A549 treated with Mapracorat at 1 μM for 4 hours (cell line): Measurements from ENCODE around the gene GLYR1. TPM values are rescaled to one million over a fixed set of nuclear protein-coding genes. Genes with fewer than 3 reads are reported as not detected.

Source experiments
- total RNA-seq: library from RNA; stranded (reverse); fragments of 200-300 nt; extraction: Qiagen RNA extraction; gene quantifications from 5 replicates; pipeline ENCODE4 v1.2.3, GENCODE V29; 2022

GLYR1 gene
- total RNA-seq = 32.9 to 43.4 TPM (median 40.3 TPM) in 5 replicates

GRCh38 chr16:4846901-4847773 is at the start of gene GLYR1, which contains the start of gene UBN1:
TSS of gene GLYR1 (minus strand) at chr16:4847288. CDS start at chr16:4847265, 23 bp downstream.
TSS of gene UBN1 (plus strand) at chr16:4847481. CDS start at chr16:4852918, 5,437 bp downstream.

GRCh38 chr16:4801962-4802658 is 45.0 kb downstream of the GLYR1 start, which contains the start of gene ROGDI:
TSS of gene ROGDI (minus strand) at chr16:4802633. CDS start at chr16:4802571, 62 bp downstream.

GRCh38 chr16:4795181-4795827 is 51.8 kb downstream of the GLYR1 start, which contains the start of gene SMIM22:
TSS of gene SMIM22 (plus strand) at chr16:4795369. CDS start at chr16:4795735, 366 bp downstream.

GRCh38 chr16:4787627-4788482 is 59.2 kb downstream of the GLYR1 start, which contains the start of gene SEPTIN12:
TSS of gene SEPTIN12 (minus strand) at chr16:4788345. CDS start at chr16:4787645, 700 bp downstream.

GRCh38 chr16:4766875-4767628 is 80.0 kb downstream of the GLYR1 start, which contains the start of gene ZNF500:
TSS of gene ZNF500 (minus strand) at chr16:4767162. CDS start at chr16:4765978, 1,184 bp downstream.

Other genes starting within 250 kb of the GLYR1 start
- gene UBALD1, start 232.4 kb downstream of the GLYR1 start, total RNA-seq = 36.4 to 66.1 TPM (median 59.6 TPM) in 5 replicates
- gene MGRN1, start 222.5 kb downstream of the GLYR1 start, total RNA-seq = 34.3 to 43.9 TPM (median 40.1 TPM) in 5 replicates
- 15.8 to 26.7 TPM (median 25.1 TPM) in 5 replicates for gene NUDT16L1, start 153.7 kb downstream of the GLYR1 start, total RNA-seq
- gene ANKS3, start 113.0 kb downstream of the GLYR1 start, total RNA-seq = 21.0 to 28.8 TPM (median 27.7 TPM) in 5 replicates
- gene DNAAF8, start 112.8 kb downstream of the GLYR1 start, total RNA-seq = 0.87 to 2.6 TPM (median 1.6 TPM) in 5 replicates
- gene ZNF500, start 80.1 kb downstream of the GLYR1 start, total RNA-seq = 6.4 to 9.1 TPM (median 8.4 TPM) in 5 replicates
- not detected in 5 replicates for gene SEPTIN12, start 58.9 kb downstream of the GLYR1 start, total RNA-seq
- gene SMIM22, start 51.9 kb downstream of the GLYR1 start, total RNA-seq = not detected in 5 replicates
- 10.6 to 17.8 TPM (median 13.9 TPM) in 5 replicates for gene ROGDI, start 44.7 kb downstream of the GLYR1 start, total RNA-seq
- gene UBN1, start 193 bp upstream of the GLYR1 start, total RNA-seq = 23.7 to 29.7 TPM (median 27.9 TPM) in 5 replicates
- 3.4 to 4.6 TPM (median 3.8 TPM) in 5 replicates for gene PPL, start 89.9 kb upstream of the GLYR1 start, total RNA-seq
- gene SEC14L5, start 111.0 kb upstream of the GLYR1 start, total RNA-seq = 0.02 to 0.10 TPM (median 0.03 TPM) in 3 of 5 replicates, not detected in the others
- 13.9 to 18.3 TPM (median 17.9 TPM) in 5 replicates for gene NAGPA, start 186.6 kb upstream of the GLYR1 start, total RNA-seq
- gene C16orf89, start 218.7 kb upstream of the GLYR1 start, total RNA-seq = not detected in 5 replicates
- gene ALG1, start 224.6 kb upstream of the GLYR1 start, total RNA-seq = 30.8 to 37.5 TPM (median 36.7 TPM) in 5 replicates